SK-N-SH (cell line): ENCODE data around the gene SELENOI. TPM values are rescaled to one million over a fixed set of nuclear protein-coding genes. Genes with fewer than 3 reads are reported as not detected.

Source experiments
- CTCF ChIA-PET: fragments of 300-600, 350-600 bp; formaldehyde crosslinking; extraction: SDS; loops from one replicate; lab custom pipeline; 2021; lab: Yijun Ruan, JAX
- POLR2A ChIA-PET: fragments of 350-600 bp; sonication (Branson Sonifier 250); formaldehyde crosslinking; extraction: SDS; loops from one replicate; lab custom pipeline; 2020; ENCODE audit warnings: antibody characterized with exemption, inconsistent platforms; lab: Yijun Ruan, JAX
- DNase-seq: peaks from one replicate; pipeline ENCODE4 v3.0.0; 2012
- H2AFZ ChIP-seq: fragments of 200-600 bp; sonication (generic); 2 replicates; pipeline ENCODE4 v1.8.1; 2016; ENCODE audit warnings: antibody characterized with exemption, mild to moderate bottlenecking, low read depth
- H3F3A ChIP-seq: fragments of 200-600 bp; sonication (generic); replicated peaks from 2 replicates; pipeline ENCODE3; 2016; ENCODE audit warnings: antibody characterized with exemption, mild to moderate bottlenecking; ENCODE audit not compliant: insufficient read depth
- H3K27ac ChIP-seq, 2 experiments: fragments of 200-500 bp in 1 of 2; fragments of 200-600 bp in 1 of 2; sonication (Bioruptor generic) in 1 of 2; sonication (generic), shearing (Covaris generic) in 1 of 2; 2 replicates each; pipeline versions ENCODE4 v1.5.1 to v1.6.1; 2014 to 2016; ENCODE audit warnings: low read depth in 2 of 2, inconsistent platforms in 1 of 2, low read length in 1 of 2, mild to moderate bottlenecking in 1 of 2, mixed read lengths in 1 of 2
- H3K27me3 ChIP-seq: fragments of 200-600 bp; sonication (generic), shearing (Covaris generic); 2 replicates; pipeline ENCODE4 v1.6.1; 2016; ENCODE audit warnings: mixed run types; ENCODE audit not compliant: insufficient read depth
- H3K36me3 ChIP-seq, 2 experiments: fragments of 200-500 bp in 1 of 2; fragments of 200-600 bp in 1 of 2; sonication (Bioruptor generic) in 1 of 2; sonication (generic) in 1 of 2; replicated peaks in 1 of 2; 2 replicates each; pipeline versions ENCODE3 to v1.5.1; 2014 to 2016; ENCODE audit warnings: low read length in 1 of 2, mild to moderate bottlenecking in 1 of 2; ENCODE audit not compliant: insufficient read depth in 2 of 2, control insufficient read depth in 1 of 2
- H3K4me1 ChIP-seq, 2 experiments: fragments of 200-500 bp in 1 of 2; fragments of 200-600 bp in 1 of 2; sonication (Bioruptor generic) in 1 of 2; sonication (generic), shearing (Covaris generic) in 1 of 2; 2 replicates each; pipeline versions ENCODE4 v1.5.1 to v1.6.1; 2014 to 2016; ENCODE audit warnings: low read depth in 1 of 2, low read length in 1 of 2, mixed run types in 1 of 2; ENCODE audit not compliant: insufficient read depth in 2 of 2, control insufficient read depth in 1 of 2
- H3K4me2 ChIP-seq: fragments of 200-600 bp; sonication (generic), shearing (Covaris generic); 2 replicates; pipeline ENCODE4 v1.6.1; 2017; ENCODE audit warnings: mixed run types
- H3K4me3 ChIP-seq, 2 experiments: fragments of 200-500 bp in 1 of 2; fragments of 200-600 bp in 1 of 2; sonication (Bioruptor generic) in 1 of 2; sonication (generic), shearing (Covaris generic) in 1 of 2; 2 replicates each; pipeline versions ENCODE4 v1.5.1 to v1.8.1; 2014 to 2016; ENCODE audit warnings: low read depth in 2 of 2, inconsistent platforms in 1 of 2, low read length in 1 of 2, mild to moderate bottlenecking in 1 of 2, mixed read lengths in 1 of 2, moderate library complexity in 1 of 2
- H3K79me2 ChIP-seq: fragments of 200-600 bp; sonication (generic); 2 replicates; pipeline ENCODE4 v1.8.1; 2017; ENCODE audit warnings: mild to moderate bottlenecking; ENCODE audit not compliant: insufficient read depth
- H3K9ac ChIP-seq: fragments of 200-600 bp; sonication (generic); 2 replicates; pipeline ENCODE4 v1.6.1; 2017; ENCODE audit warnings: mixed run types
- H3K9me2 ChIP-seq: fragments of 200-600 bp; sonication (generic); 2 replicates; pipeline ENCODE4 v1.6.1; 2017; ENCODE audit warnings: mixed run types
- H3K9me3 ChIP-seq: fragments of 200-600 bp; sonication (generic); 2 replicates; pipeline ENCODE4 v1.6.1; 2017; ENCODE audit warnings: mixed run types, mild to moderate bottlenecking, moderate library complexity
- H4K20me1 ChIP-seq: fragments of 200-600 bp; sonication (generic); 2 replicates; pipeline ENCODE4 v1.6.1; 2017; ENCODE audit warnings: mild to moderate bottlenecking, mixed run types; ENCODE audit not compliant: insufficient read depth
- CHD2 ChIP-seq: fragments of 150-350 bp; IDR thresholded peaks from 2 replicates; pipeline ENCODE4 v1.6.1; 2018; ENCODE audit warnings: low read length; ENCODE audit not compliant: partially characterized antibody
- ELF1 ChIP-seq: IDR thresholded peaks from 2 replicates; pipeline ENCODE4 v1.4.0; 2012
- EP300 ChIP-seq, 2 experiments: IDR thresholded peaks; 2 replicates each; pipeline versions ENCODE4 v1.4.0 to v1.6.1; 2012; ENCODE audit warnings: borderline replicate concordance in 1 of 2, low read depth in 1 of 2, low read length in 1 of 2
- FOSL2 ChIP-seq: IDR thresholded peaks from 2 replicates; pipeline ENCODE4 v1.4.0; 2012; ENCODE audit warnings: low read depth, mild to moderate bottlenecking, moderate library complexity, borderline replicate concordance
- GABPA ChIP-seq: IDR thresholded peaks from 2 replicates; pipeline ENCODE4 v1.4.0; 2012; ENCODE audit warnings: low read depth, mild to moderate bottlenecking
- GATA2 ChIP-seq: sonication (generic); formaldehyde crosslinking; IDR thresholded peaks from 2 replicates; pipeline ENCODE4 v1.5.0; 2020; ENCODE audit warnings: mild to moderate bottlenecking, missing genetic modification reagents
- NFIC ChIP-seq: IDR thresholded peaks from 2 replicates; pipeline ENCODE4 v1.4.0; 2012; ENCODE audit warnings: borderline replicate concordance
- POLR2AphosphoS5 ChIP-seq: IDR thresholded peaks from 2 replicates; pipeline ENCODE4 v1.6.1; 2012; ENCODE audit warnings: low read depth, low read length
- RAD21 ChIP-seq: IDR thresholded peaks from 2 replicates; pipeline ENCODE4 v1.6.1; 2012; ENCODE audit warnings: mild to moderate bottlenecking, low read length
- RCOR1 ChIP-seq: fragments of 150-350 bp; IDR thresholded peaks from 2 replicates; pipeline ENCODE4 v1.6.1; 2017; ENCODE audit warnings: antibody characterized with exemption, low read length
- RXRA ChIP-seq: IDR thresholded peaks from 2 replicates; pipeline ENCODE4 v1.4.0; 2012; ENCODE audit warnings: low read depth, mild to moderate bottlenecking, borderline replicate concordance
- SIN3A ChIP-seq: IDR thresholded peaks from 2 replicates; pipeline ENCODE4 v1.6.1; 2012; ENCODE audit warnings: low read depth, mild to moderate bottlenecking, low read length, moderate library complexity, borderline replicate concordance
- TCF12 ChIP-seq: IDR thresholded peaks from 2 replicates; pipeline ENCODE4 v1.4.0; 2012
- TEAD4 ChIP-seq: IDR thresholded peaks from 2 replicates; pipeline ENCODE4 v1.4.0; 2012; ENCODE audit warnings: mild to moderate bottlenecking, borderline replicate concordance; ENCODE audit not compliant: insufficient read depth
- YY1 ChIP-seq: IDR thresholded peaks from 2 replicates; pipeline ENCODE4 v1.4.0; 2012; ENCODE audit warnings: low read depth, mild to moderate bottlenecking
- WGBS: methylation state at CpG from one replicate; pipeline ENCODE4 v1.1.6; 2017; ENCODE audit warnings: low lambda C conversion rate; 5-methylcytosine and 5-hydroxymethylcytosine counted together
- polyA plus RNA-seq, 3 experiments: library from polyadenylated mRNA; depleted of rRNA; stranded (reverse); fragments of >200 nt; gene quantifications; 2 replicates each; pipeline ENCODE4 v1.2.3, GENCODE V29; 2012
- TF ChIP-seq, protein P1 (sequence below): IDR thresholded peaks from 2 replicates; pipeline ENCODE4; 2012
- TF ChIP-seq, protein P2 (sequence below): IDR thresholded peaks from 2 replicates; pipeline ENCODE4 v1.6.1; 2012; ENCODE audit warnings: mild to moderate bottlenecking, low read depth, low read length, moderate library complexity
- TF ChIP-seq, protein P3 (sequence below): IDR thresholded peaks from 2 replicates; pipeline ENCODE4 v1.4.0; 2012; ENCODE audit warnings: low read depth, borderline replicate concordance
- TF ChIP-seq, protein P4 (sequence below): IDR thresholded peaks from 2 replicates; pipeline ENCODE4 v1.4.0; 2012; ENCODE audit warnings: low read depth

The SELENOI gene
- polyA plus RNA-seq, 1 of the 3 experiments (the other 2 are of a cell fraction): 4.4 TPM

DNA sequence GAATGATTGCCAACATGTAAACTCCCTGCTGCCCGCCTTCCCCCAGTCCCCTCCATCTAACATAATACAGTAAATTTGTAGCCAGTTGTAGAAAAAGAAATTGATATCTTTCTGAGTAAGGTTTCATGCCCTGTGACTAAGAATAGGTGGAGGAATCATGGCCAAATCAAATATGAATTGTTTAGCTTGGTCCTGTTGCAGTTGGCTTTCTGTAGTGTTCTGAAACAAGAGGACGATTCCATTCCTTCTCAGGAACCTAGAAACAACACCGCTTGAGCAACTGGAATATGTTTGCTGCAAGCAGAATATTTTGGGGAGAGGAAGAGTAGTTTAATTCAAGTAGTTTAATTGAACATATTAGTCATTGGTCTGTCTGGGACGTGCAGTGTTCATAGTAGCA lies 48.8 kb downstream of the SELENOI start:
- CTCF ChIA-PET: interaction anchor here (0.6 to 2.9 kb wide), 15 partner anchors 10 to 954 kb away, joined by 3 to 17 read pairs (median 4); partner anchors contain the start of gene OTOF
- Histone ChIP-seq H3K9me3 (no peaks in the 10 kb centered on the region), H3K27ac (peak overlapping the region in 1 of 2 experiments; percentile 99; a peak in 2 of 4 replicates), H3K4me1 (peaks cover 0 to 35% of the 10 kb centered on the region in 2 experiments; a peak in 2 of 4 replicates), H3K9me2 (no peaks in the 10 kb centered on the region), H3K9ac (no peak overlapping the region), H3K79me2 (no peaks in the 10 kb centered on the region), H3K27me3 (no peaks in the 10 kb centered on the region), H4K20me1 (no peaks in the 10 kb centered on the region), H3K4me3 (no peak overlapping the region), H3K4me2 (no peak overlapping the region), H2AFZ (no peak overlapping the region), H3F3A (peaks cover 7% of the 10 kb centered on the region), H3K36me3 (peaks cover 16 to 37% of the 10 kb centered on the region in 2 experiments)
- 88% methylated on average over 4 of the region's 4 CpGs for WGBS
- POLR2A ChIA-PET: no interaction called here
- TF ChIP-seq YY1 (no peak), SIN3A (no peak), TCF12 (no peak), POLR2AphosphoS5 (no peak), RXRA (no peak)
- TF ChIP-seq, protein P1, sequence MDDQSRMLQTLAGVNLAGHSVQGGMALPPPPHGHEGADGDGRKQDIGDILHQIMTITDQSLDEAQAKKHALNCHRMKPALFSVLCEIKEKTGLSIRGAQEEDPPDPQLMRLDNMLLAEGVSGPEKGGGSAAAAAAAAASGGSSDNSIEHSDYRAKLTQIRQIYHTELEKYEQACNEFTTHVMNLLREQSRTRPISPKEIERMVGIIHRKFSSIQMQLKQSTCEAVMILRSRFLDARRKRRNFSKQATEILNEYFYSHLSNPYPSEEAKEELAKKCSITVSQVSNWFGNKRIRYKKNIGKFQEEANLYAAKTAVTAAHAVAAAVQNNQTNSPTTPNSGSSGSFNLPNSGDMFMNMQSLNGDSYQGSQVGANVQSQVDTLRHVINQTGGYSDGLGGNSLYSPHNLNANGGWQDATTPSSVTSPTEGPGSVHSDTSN: no peak
- DNase-seq: no peak

DNA sequence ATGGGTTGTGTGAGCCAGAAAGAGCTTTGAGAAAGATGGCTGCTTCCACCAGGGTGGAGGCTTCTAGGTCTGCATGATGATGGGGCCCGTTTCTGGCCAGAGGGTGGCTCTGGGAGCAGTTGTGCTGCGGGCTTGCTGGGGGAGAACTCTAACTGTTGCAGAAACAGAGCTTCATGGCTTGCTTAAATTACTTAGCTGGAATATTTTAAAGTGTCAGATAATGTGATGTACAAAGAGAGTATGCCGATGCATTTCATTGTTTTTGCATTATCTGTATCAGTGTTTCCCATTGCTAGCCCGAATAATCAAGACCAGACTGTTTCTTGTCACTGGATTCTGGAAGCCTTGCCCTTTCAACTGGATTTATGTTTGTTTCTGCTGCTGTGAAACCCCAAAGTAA lies 49.5 kb downstream of the SELENOI start:
- DNase-seq: peak; percentile 72
- POLR2A ChIA-PET: interaction anchor here (0.8 to 1.1 kb wide), 2 partner anchors 10 to 49 kb away, joined by 3 read pairs; partner anchors contain the start of gene ADGRF3
- Histone ChIP-seq H3K27me3 (no peaks in the 10 kb centered on the region), H3F3A (peaks cover 7% of the 10 kb centered on the region), H3K9ac (no peak overlapping the region), H3K79me2 (no peaks in the 10 kb centered on the region), H4K20me1 (no peaks in the 10 kb centered on the region), H2AFZ (no peak overlapping the region), H3K36me3 (peaks cover 9 to 30% of the 10 kb centered on the region in 2 experiments), H3K9me2 (no peaks in the 10 kb centered on the region), H3K9me3 (no peaks in the 10 kb centered on the region), H3K27ac (peak overlapping the region in 1 of 2 experiments; percentile 99; a peak in 2 of 4 replicates), H3K4me3 (no peak overlapping the region), H3K4me2 (no peak overlapping the region), H3K4me1 (peaks cover 0 to 35% of the 10 kb centered on the region in 2 experiments; a peak in 2 of 4 replicates)
- CTCF ChIA-PET: interaction anchor here (0.7 to 2.9 kb wide), 16 partner anchors 11 to 220 kb away, joined by 3 to 17 read pairs (median 4); partner anchors contain the start of gene OTOF
- 58% methylated on average over 4 of the region's 4 CpGs for WGBS
- TF ChIP-seq, protein P2, sequence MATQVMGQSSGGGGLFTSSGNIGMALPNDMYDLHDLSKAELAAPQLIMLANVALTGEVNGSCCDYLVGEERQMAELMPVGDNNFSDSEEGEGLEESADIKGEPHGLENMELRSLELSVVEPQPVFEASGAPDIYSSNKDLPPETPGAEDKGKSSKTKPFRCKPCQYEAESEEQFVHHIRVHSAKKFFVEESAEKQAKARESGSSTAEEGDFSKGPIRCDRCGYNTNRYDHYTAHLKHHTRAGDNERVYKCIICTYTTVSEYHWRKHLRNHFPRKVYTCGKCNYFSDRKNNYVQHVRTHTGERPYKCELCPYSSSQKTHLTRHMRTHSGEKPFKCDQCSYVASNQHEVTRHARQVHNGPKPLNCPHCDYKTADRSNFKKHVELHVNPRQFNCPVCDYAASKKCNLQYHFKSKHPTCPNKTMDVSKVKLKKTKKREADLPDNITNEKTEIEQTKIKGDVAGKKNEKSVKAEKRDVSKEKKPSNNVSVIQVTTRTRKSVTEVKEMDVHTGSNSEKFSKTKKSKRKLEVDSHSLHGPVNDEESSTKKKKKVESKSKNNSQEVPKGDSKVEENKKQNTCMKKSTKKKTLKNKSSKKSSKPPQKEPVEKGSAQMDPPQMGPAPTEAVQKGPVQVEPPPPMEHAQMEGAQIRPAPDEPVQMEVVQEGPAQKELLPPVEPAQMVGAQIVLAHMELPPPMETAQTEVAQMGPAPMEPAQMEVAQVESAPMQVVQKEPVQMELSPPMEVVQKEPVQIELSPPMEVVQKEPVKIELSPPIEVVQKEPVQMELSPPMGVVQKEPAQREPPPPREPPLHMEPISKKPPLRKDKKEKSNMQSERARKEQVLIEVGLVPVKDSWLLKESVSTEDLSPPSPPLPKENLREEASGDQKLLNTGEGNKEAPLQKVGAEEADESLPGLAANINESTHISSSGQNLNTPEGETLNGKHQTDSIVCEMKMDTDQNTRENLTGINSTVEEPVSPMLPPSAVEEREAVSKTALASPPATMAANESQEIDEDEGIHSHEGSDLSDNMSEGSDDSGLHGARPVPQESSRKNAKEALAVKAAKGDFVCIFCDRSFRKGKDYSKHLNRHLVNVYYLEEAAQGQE: no peak
- no peak for TF ChIP-seq TCF12
- TF ChIP-seq EP300 (IDR thresholded peaks at IDR 0.05; ENCODE audit: borderline replicate concordance in 1 of 2, low read depth in 1 of 2, low read length in 1 of 2): peak in 1 of 2 experiments; percentile 78; a peak in 2 of 4 replicates
- no peak for TF ChIP-seq CHD2
- peak; percentile 57 for TF ChIP-seq RAD21
- TF ChIP-seq RCOR1: peak; percentile 89
- TF ChIP-seq RXRA: no peak
- no peak for TF ChIP-seq NFIC
- TF ChIP-seq GATA2 (CRISPR knock-in tag): peak; percentile 55
- TF ChIP-seq GABPA: no peak
- TF ChIP-seq FOSL2: no peak
- no peak for TF ChIP-seq TEAD4
- no peak for TF ChIP-seq SIN3A
- TF ChIP-seq, protein P3, sequence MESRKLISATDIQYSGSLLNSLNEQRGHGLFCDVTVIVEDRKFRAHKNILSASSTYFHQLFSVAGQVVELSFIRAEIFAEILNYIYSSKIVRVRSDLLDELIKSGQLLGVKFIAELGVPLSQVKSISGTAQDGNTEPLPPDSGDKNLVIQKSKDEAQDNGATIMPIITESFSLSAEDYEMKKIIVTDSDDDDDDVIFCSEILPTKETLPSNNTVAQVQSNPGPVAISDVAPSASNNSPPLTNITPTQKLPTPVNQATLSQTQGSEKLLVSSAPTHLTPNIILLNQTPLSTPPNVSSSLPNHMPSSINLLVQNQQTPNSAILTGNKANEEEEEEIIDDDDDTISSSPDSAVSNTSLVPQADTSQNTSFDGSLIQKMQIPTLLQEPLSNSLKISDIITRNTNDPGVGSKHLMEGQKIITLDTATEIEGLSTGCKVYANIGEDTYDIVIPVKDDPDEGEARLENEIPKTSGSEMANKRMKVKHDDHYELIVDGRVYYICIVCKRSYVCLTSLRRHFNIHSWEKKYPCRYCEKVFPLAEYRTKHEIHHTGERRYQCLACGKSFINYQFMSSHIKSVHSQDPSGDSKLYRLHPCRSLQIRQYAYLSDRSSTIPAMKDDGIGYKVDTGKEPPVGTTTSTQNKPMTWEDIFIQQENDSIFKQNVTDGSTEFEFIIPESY: no peak
- TF ChIP-seq, protein P4, sequence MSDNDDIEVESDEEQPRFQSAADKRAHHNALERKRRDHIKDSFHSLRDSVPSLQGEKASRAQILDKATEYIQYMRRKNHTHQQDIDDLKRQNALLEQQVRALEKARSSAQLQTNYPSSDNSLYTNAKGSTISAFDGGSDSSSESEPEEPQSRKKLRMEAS: no peak
- TF ChIP-seq ELF1: no peak
